T-helper 1 cell treated with Interleukin-12 subunit alpha and Interleukin-12 subunit beta and Interleukin-4 antibody, amounts not matched to agents 30 ng/mL and 1 ng/mL, for 36 hours (primary cell): Measurements from ENCODE around the gene ZDHHC11B. TPM values are rescaled to one million over a fixed set of nuclear protein-coding genes. Genes with fewer than 3 reads are reported as not detected.
"Not testable (repeated sequence)": the region's sequence is repeated elsewhere in the genome, so short reads cannot be mapped to it uniquely, and the experiment has no call there.

Source experiments
- intact Hi-C: fragments of 100-400 bp; cut with micrococcal nuclease; formaldehyde crosslinking; loops from one replicate; pipeline ENCODE4 v1.15.1; 2024
- total RNA-seq: library from RNA; stranded (reverse); gene quantifications from 2 replicates; pipeline ENCODE4 v1.2.3, GENCODE V29; 2022

Gene ZDHHC11B
- total RNA-seq, 1 donor from 2014 or later: not detected

DNA sequence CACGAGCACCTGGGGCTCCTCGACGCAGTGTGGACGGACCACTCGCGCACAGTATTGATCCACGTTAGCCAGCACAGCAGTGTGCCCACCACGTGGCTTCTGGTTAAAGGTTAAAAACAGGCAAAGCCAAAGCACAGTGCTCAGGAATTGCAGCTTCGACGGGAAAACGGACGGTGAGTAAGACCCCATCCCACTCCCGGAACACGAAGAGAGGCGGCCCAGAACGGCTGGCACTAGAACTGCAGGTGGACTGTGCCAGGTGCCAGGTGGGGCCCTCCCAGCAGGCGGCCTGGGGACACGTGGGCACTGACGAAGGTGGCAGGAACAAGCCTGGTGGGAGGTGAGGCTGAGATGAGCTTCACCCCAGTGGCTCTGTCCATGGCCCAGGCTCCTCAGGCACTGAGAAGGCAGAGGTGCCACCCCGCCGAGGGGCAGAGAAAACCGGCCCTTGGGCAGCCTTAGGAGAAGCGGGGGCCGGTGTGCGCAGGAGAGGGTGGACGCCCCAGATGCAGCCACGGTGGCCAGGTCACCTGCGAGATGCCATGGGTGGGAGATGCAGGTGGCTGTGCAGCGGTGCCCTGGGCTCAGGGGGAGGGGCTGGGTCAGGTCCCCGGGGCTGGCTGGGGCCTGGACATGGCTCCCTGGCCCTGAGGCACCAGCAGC, 96.0 kb downstream of the ZDHHC11B start:
- intact Hi-C loops: not testable (repeated sequence)

DNA sequence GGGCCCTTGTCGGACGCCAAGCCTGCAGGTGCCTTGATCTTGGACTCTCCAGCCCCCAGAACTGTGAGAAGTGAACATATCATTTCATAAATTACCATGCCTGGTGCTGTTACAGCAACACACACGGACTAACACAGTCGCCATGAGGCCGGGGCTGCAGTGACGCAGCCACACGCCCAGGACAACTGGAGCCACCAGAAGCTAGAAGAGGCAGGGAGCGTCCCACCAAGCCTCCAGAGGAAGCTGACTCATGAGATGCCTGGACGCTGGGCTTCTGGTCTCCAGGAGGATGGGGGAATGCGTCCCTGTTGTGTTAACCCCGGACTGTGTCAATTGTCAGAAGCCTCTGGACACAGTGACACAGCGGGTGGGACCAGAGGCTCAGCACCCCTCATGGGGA, 97.6 kb downstream of the ZDHHC11B start:
- intact Hi-C loops: not testable (repeated sequence)

DNA sequence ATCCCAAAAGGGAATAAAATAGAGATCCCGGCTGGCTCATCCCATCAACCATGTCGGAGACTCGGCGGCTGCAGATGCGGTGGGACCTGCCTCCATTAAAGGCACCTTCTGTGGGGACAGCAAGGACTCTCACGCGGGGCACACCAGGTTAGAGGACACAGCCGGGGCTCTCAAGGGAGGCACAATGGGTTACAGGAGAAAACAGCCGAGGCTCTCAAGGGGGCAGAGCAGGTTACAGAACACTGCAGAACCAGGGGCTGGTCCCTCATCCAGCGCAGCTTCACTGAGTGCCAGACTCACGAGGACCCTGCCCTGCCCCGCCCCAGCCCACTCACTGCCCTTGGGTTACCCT, 98.4 kb downstream of the ZDHHC11B start:
- intact Hi-C loops: not testable (repeated sequence)

DNA sequence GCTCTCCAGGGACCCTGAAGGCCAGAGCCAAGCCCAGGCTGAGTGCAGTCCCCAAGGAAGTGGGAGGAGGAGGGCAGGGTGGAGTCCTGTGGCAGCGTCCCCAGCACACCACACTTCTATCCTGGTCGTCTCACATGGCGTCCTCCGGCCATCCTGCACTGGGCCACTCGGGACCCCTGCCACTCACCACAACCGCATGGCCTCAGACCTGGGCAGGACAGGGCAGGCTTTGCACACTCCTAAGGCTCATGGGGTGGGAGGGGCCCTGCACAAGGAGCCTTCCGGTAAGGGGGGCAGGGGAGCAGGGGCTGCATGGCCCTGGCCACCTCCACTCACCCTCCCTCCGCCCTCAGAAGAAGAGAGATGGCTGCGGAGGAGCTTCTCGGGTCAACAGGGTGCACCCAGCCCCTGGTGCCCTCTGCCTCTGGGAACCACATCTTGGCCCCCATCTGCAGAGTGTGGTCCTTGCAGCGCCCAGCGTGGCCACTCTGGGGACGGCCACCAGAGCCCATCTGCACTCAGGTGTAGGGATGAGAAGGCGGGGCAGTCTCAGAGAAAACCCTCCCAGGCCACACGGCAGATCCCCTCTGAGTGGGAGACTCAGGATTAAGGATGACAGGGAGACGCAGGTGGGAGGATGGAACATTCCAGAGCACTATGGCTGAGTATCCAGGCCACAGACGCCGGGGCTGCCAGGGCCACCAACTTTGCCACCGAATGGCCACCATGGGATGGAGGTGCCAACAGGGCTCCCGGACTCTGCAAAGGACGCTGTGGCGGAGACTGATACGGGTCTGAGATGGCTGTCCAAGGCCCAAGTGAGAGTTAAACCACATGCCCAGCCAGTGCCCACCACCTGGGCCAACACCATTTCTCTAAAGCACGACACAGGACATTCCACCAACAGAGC, 99.0 kb downstream of the ZDHHC11B start:
- intact Hi-C loops: no loop called here

DNA sequence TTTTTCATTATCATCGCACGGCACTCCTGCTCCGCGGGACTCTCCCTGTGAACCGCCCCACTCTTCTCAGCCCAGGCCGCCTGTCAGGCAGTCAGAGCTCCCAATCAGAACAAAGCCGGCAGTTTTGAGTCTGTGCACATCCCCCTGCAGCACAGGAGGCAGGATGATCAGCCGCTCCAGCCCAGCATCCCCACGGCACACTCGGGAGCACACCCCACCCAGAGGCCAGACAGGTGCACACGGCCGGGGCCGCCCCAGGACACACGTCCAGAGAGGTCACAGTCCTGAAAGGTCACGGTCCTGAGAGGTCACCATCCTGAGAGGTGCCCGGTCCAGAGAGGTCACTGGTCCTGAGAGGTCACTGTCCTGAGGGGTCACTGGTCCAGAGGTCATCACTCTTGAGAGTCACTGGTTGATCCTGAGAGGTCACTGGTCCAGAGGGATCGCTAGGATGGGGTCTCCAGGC, 99.7 kb downstream of the ZDHHC11B start:
- intact Hi-C loops: no loop called here

DNA sequence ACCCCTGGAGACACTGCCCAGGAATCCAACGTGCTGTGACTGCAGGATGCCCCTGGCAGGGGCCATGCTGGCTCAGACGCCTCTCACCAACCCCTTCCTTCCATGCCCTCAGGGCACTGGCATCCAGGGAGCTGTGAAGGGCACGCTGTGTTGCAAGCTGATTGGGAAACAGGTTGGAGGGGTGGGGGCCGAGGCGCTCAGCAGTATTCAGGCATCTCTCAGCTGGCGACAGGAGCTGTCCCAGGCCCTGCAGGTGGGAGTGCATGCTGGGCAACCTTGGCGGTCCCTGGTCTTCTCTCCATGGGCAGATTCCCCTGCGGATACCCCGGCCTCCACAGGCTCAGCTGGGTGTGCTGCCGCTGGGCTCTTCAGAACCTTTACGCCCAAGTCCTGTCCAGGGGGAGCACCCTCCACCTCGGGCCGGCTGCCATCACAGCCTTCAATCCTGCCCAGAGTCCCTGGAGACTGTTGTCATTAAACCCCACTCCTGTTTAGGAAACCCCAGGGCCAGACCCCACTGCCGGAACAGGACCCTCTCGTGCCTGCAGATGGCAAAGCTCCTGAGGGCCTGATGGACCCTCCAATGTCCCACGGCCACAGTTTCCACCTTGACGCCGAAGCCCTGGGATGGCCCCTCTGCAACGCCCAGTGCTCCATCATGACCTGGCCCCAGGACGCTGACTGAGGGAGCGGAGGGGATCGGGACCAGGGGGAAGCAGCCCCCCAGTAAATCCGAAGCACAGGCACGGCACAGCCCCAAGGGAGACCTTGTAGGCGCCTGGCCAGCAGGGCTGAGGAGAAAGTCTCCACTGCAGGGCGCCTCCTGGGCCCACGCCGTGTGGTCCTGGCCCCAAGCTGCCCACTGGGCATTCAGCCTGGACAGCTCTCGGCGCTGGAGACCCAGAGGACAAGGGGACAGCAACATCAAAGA, 100.7 kb downstream of the ZDHHC11B start:
- intact Hi-C loops: no loop called here

DNA sequence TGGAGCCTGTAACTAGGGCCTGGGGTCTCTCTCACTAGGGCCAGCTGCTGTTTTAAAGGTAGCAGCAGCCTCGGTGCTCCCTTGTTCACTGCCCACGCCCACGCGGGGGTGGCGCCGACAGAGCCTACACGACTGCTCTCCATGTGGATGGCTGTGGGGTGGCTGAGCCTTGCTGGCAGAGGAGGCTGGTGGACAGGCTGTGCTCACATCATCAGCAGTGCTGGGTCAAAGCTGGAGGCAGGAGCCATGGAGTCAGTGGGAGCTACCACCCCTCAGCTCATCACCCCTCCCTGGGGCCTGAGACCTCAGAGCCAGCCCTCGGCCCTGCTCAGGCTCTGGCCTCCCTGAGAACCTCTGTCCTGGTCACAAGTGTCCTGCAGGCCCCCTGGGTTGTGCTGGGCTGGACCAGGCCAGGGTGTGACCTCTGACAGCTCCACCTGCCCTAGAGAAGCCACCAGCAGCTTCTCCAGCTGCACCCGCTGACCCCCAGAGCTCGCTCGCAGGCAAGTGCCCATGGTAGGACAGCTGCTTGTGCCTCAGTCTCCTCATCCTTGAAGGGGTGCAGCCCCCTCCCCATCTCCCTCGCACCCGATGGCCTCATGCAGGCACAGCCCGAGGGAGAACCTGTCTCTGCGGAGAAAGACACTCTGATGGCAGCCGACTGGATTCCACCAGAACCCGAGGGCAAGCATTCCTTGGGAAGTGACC, 101.7 kb downstream of the ZDHHC11B start:
- intact Hi-C loops: not testable (repeated sequence)

DNA sequence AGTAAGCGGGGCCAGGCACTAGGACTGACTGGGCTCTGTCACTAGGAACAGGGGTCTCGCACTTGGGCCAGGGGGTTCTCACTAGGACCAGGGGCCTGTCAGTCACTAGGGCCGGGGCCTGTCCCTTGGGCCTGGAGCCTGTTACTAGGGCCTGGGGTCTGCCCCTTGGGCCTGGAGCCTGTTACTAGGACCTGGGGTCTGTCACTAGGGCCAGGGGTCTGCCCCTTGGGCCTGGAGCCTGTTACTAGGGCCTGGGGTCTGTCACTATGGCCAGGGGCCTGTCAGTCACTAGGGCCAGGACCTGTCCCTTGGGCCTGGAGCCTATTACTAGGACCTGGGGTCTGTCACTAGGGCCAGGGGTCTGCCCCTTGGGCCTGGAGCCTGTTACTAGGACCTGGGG, 102.3 kb downstream of the ZDHHC11B start:
- intact Hi-C loops: not testable (repeated sequence)

DNA sequence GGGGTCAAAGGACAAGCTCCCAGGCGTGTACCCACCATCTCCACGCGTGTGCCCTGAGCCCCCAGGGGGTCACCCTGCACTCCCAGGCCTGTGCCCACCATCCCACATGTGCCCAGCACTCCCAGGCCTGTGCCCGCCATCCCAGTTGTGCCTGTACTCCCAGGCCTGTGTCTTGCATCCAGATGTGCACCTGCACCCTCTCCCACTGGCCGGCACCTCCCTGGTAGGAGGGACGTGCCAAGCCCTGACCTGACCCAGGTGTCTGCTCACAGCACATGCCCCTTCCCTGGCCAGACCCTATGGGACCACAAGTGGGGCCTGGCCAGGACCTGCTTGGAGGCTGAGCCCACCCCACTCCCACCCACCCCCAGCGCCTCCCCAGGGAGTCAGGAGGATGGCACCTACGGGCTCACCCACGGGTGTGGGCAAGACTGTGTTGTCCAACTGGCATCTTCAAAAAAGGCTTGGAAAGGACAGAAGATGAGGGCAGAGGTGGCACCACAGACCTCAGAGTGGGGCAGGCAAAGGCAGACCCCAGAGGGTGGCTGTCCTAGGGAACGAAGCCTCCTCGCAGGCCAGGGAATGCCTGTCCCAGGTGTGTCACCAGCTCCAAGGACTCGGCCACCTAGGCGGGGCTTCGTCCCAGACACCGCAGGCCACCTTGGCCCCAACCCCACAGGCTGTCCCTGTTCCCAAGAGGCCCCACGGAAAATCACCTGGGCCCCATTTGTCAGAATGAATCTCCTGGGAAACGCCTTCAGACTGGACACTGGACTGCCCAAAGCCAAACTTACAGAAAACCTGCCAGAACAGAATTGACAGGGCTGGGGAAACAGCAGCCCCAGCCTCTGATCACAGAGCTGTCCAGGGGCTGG, 103.0 kb downstream of the ZDHHC11B start:
- intact Hi-C loops: not testable (repeated sequence)

DNA sequence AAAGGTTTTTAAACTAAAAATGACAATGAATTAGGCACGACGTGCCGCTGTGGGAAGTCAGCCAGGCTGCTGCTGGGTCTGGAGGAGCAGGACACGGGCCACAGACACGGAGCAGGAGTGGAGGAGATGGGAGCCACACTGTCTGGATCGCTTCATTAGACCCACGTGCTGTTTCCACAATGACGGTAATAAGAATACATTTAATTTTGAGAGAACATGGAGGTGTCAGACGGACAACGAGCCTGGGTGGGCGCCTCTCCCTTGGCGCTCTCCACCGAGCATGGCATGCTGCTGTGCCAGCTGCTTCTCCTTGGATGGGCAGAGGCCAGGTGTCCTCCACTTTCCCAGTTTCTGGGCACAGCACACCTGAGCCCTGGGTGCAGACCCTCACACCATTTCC, 103.7 kb downstream of the ZDHHC11B start:
- intact Hi-C loops: not testable (repeated sequence)

DNA sequence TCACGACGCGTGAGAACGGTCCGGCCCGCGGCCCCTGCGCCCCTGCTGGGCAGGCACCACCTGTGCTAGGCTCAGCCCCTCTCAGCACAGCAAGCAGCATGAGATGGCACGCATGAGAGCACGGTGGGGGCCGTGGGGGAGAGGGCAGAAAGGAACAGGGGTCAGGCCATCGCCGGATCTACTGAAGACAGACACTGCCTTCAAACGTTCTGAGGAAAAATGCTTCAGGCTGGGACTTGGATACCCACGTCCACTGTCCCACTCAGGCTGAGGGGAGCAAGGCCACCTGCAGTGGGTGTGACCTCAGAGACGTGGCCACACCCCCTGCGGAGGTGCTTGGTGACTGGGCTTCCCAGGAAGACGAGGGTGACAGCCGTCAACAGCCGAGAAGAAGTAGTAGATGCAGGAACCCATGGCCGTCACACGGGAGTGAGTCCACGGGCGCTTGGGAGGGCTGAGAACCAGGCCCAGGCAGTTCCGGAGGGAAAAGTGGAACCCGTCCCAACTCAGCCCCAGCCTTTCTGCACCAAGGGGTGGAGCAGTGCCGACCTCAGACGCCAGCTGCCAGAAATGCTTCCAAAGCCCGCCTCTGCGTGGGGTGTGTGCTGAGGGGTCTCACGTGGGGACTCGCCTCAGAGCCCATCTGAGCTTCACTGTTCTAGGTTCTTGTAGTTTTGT, 104.3 kb downstream of the ZDHHC11B start:
- intact Hi-C loops: not testable (repeated sequence)

DNA sequence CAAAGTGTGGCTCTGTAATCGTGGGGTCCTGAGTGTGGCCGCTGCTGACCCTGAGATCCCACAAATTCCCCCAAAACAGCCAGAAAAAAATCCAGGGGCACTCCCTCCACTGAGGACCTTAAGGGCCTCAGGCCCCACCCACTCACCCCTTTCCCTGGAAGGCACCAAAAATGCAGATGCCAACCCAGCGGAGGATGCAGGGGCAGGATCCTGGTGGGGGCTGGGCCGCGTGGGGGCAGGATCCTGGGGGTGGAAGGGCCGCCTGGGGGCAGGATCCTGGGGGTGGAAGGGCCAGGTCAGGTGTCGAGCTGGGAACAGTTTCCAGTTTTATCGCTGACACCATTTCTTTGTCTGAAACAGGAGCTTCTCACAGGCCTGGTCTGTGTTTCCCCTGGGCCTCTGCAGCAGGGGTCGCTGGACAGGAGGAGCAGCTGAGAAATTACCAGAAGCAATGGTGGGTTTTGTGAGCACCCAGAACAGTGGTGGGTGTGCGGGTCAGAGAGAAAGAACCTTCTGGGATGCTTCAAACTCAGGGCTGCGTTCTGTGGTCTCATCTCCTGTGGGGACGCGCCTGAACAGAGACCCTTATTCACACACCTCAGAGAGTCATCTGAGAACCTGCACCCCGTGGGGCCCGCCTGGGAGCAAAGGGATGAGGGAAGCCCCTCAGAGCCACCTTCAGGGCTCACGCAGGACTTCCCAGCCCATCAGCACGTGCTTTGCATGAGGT, 105.2 kb downstream of the ZDHHC11B start:
- intact Hi-C loops: not testable (repeated sequence)

DNA sequence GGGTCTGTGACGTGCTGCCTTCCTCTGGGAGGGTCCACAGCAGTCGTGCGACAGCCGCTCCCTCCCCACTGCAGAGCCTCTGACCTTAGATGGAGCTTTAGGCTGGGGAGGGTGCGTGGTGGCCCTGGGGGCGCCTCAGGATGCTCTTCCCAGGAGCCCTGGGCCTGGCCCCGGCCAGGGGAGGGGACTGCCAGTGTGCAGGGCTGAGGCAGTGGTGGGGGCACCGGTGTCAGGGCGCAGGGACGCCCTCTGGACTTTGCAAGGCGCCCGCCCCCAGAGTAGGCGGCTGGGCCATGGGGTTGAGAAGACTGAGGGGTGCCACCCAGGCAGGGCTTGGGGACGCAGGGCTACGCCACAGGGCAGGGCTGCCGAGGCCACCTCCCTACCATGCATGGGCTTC, 106.0 kb downstream of the ZDHHC11B start:
- intact Hi-C loops: not testable (repeated sequence)

DNA sequence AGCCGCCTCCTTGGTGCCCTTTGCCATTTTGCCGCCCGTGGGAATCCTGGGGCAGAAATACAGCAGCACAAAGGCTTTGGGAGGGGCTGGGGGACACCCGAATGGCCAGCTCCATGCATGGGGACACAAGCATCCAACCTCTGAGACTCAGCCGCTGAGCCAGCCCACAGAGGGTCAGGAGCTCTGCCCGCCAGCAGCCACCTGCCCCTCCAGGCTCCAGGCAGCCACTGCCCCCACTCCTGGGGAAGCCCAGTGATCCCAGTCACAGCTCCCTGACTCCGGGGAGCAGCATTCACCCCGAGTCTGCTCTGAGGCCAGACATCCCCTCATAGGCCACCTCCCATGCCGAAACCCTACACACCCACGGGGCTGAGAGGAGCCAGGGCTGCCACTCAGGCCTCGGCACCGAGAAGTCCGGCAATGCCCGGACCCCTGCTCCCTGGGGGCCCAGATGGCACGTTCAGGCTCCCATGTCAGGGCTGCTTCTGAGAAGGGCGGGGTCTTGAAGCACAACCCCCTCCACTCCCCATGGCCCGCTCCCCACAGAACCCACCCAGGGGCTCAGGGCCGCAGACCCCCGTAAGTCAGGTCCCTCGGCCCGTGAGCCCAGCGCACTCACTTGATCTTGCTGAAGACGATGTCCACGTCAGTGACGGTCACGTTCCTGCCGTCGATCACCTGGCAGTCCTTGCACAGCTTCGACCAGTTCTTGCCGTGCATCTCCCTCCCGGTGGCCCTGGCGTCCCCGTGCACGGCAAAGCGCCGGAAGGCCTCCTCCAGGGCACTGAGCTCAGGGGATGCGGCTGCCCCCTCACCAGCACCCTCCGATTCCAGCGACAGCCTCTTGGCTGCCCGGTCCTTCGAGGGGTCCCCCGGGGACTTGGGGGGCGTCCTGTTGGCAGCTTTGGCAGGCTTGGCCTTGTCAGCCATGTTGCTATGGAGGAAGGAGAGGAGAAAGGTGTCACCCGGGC, 107.1 kb downstream of the ZDHHC11B start:
- intact Hi-C loops: no loop called here

DNA sequence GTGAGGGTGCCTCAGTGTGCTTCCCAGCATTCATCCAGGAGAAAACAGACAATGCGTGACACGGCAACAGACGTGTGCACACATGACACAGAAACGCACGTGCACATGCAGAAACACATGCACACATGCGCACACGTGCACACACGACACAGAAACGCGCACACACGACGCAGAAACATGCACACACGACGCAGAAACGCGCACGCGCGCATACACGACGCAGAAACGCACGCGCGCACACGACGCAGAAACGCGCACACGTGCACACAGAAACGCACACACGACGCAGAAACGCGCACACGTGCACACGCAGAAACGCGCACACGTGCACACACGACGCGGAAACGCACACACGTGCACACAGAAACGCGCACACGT, 107.8 kb downstream of the ZDHHC11B start:
- intact Hi-C loops: no loop called here

DNA sequence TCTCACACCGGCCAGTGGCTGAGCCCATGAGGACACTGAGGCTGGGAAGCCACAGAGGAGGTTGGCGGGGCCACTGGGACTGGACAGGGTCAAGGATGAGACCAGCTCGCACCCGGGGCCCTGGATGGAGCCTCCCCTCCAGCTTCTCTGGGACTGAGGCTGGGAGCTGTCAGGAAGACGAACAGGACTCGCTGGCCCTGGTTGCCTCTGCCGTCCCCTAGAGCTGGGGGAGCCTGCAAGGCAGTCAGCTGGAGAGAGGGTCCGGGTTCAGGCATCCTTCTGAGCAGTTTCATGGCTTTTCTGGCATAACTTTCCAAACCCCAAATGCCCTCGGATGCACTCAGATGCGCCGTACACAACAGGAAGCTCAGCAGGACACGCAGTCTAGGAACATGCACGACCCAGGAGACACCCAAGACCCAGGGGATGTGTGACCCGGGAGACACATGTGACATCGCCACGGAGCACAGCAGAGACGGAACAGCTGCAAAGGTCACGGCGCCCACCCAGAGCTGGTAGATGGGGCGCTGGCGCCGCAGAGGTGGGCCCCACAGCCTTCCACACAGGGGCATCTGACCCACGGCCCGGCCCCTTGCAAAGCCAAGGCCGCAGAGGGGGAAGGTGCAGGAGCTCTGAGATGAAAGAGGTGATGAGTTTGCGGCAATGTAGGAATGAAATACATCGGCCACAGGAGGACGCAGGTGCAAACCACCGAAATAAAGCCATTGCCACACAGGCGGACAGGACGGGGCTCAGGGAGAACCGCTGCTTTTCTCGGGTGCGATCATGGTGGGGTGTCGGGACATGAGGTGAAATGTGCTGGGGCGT, 108.4 kb downstream of the ZDHHC11B start:
- intact Hi-C loops: no loop called here
